Heart left ventricle (tissue), 13 donors: Measurements from ENCODE around the gene HNRNPL.

Source experiments
- POLR2A ChIP-seq, 2 donors: fragments of 450-650 bp; IDR thresholded peaks; one replicate each; pipeline ENCODE4 v1.6.1; 2017; ENCODE audit warnings: antibody characterized with exemption in 2 of 2, mild to moderate bottlenecking in 2 of 2, moderate library complexity in 2 of 2
- TF ChIP-seq, protein P1 (sequence below), 12 donors: fragments of 200-600 bp; sonication (generic) in 4 of 12; IDR thresholded peaks; one replicate each; pipeline versions ENCODE4 v1.5.0 to v1.8.0; 2018 to 2022; ENCODE audit warnings: antibody characterized with exemption in 12 of 12, mild to moderate bottlenecking in 5 of 12
- donor health status: ischemic (EF 13 %, LVEDD 7.1; RV severe dilation, severe dysfunction).
- donor health status: DM: no; HTN: yes; CAD: no.
- donor health status: DM: no; HTN: no; CAD: no.
- donor health status: ischemic (EF 25% LVEDD 6.9; RV normal size, moderate dysfunction).
- donor health status: ischemic (EF 25% LVEDD 5.7; RV mildly dilated, moderate dysfunction).
- donor health status: ischemic (EF 35%, LVEDD 5.7; RV mildly dilated, moderate dysfunction).
- donor health status: nonischemic (EF 11% LVEDD 7.7; RV severe dilation, severe dysfunction).
- donor health status: DM: yes; HTN: yes; CAD: no.
- donor health status: PGD.
- donor health status: ischemic (EF 29% LVEDD 5.4; RV normal size, mild dysfunction).
- donor health status: nonischemic (EF 23%, LVEDD 6.1; RV moderate dilation, normal function).

DNA sequence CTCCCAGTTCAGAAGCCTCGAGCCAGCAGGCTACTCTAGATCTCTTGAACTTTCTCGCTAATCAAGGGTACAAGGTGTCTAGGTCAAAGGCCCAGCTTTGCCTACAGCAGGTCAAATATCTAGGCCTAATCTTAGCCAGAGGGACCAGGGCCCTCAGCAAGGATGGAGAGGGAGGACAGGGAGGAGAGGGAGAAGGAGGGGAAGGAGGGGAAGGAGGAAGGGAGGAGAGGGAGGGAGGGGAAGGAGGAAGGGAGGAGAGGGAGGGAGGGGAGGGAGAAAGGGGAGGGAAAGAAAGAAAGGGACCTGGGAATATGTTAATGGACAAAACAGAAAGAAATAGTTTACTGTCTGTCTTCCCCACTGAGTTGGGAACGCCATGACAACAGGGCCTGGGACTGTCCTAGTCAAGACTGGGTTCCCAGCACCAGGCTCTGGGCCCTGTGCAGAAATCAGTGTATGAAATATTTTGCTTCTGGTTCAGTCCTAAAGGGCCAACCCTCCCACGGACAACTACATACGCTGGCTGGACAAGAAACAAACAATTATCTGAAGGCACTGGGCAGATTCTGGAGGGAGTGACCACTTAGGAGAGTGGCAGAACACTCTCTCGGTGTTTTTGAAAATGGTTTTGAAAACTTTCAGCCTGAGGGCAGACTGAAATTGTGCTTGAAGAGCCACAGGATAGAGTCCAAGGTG lies 22.8 kb downstream of the HNRNPL start:
- no peak for TF ChIP-seq POLR2A (IDR thresholded peaks at IDR 0.05)
- TF ChIP-seq, protein P1, sequence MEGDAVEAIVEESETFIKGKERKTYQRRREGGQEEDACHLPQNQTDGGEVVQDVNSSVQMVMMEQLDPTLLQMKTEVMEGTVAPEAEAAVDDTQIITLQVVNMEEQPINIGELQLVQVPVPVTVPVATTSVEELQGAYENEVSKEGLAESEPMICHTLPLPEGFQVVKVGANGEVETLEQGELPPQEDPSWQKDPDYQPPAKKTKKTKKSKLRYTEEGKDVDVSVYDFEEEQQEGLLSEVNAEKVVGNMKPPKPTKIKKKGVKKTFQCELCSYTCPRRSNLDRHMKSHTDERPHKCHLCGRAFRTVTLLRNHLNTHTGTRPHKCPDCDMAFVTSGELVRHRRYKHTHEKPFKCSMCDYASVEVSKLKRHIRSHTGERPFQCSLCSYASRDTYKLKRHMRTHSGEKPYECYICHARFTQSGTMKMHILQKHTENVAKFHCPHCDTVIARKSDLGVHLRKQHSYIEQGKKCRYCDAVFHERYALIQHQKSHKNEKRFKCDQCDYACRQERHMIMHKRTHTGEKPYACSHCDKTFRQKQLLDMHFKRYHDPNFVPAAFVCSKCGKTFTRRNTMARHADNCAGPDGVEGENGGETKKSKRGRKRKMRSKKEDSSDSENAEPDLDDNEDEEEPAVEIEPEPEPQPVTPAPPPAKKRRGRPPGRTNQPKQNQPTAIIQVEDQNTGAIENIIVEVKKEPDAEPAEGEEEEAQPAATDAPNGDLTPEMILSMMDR (IDR thresholded peaks at IDR 0.05): no peak
